GM21529 (cell line): ENCODE measurements around the gene ARG2.
A peak's percentile ranks its signal among the peaks of the same experiment; 100 is the strongest.

Experiments used
- ATAC-seq: cut with Tn5 transposase; IDR thresholded peaks from one replicate; pipeline ENCODE4 v1.9.1; 2021; ENCODE audit not compliant: unreplicated experiment

ARG2 gene

DNA sequence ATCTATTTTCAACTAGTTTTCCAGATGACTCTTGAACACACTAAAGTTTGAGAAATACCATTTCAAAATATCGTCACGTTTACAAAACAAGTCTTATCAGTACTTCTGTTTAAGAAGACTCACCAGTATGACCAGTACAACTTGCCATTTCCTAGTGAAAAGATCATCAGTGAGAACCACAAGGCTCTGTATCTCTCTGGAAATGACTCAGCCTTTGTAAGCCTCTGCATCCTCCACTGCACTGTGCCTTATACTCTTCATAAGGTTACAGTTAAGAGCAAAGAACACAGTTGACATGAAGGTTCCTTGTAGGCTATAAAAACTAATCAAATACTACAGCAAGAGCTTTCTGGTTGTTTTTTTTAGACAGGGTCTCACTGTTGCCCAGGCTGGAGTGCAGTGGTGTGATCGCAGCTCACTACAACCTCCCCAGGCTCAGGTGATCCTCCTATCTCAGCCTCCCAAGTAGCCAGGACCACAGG, 60.4 kb downstream of the ARG2 start:
- peak; percentile 98 for ATAC-seq

GRCh38 chr14:67680941-67681340, 61.2 kb downstream of the ARG2 start:
- ATAC-seq, result no peak

DNA sequence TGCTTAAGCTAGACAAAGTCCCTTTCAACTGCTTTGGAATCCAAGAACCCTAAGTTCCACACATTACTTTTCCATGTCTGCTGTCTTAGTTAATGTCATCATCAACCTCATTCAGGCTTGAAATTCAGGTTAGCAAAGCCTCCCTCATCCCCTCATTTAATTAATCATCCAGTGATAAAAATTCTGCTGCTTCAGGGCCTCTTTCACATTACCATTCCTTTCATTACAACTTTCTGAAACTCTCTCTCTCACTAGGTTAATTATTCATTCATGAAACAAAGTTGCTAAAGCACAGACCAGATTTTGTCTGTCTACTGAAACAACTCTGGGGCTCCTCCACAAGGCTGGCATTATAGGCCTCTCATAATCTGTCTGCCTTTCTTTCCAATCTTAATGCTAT, 64.1 kb downstream of the ARG2 start:
- ATAC-seq, result no peak

DNA sequence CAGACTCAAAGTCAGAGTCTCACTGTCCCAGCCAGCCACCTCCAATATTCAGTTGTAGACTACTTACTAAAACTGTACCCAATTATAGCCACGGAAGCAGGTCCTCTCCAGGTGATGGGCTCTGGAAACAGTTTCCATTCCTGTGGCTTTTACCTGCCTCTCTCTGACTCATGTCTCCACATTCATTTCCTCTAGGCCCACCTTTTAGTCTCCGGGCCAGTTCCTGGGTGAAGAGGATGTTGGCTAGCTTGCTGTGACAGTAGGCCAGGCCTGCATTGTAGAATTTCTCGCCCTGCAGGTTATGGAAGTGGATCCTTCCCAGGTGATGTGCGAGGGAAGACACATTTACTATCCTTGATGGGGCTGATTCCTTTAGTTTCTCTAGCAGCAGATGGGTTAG, 70.3 kb downstream of the ARG2 start:
- ATAC-seq, result no peak

- peak; percentile 86 for ATAC-seq
Measured at GRCh38 chr14:67694791-67695393, 75.2 kb downstream of the ARG2 start.

DNA sequence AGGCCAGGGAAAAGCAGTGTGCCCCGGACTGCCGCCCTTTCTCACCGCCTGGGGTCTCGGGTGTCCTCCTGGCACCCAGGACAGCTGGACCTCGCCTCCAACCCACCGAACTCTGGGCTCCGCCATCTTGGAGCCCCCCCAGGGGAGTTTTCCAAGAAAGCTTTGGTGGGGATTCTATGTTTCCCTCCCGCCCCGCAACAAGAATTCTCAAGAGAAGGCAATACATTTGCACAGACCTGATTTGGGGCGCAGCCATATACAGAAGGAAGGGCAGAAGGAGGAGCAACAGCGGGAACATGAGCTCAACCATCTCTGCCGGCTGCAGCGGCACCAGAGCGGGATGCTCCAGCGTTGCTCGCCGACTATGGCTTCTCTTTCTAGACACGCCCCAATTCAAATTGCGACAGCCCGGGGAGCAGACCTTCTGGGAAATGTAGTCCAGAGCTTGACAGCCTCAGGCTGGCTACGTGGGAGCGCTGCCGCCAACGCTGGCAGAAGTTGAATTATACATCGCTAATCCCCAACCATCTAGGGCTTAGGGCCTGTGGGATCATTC, 75.8 kb downstream of the ARG2 start, which contains the start of gene RDH11:
RDH11 (minus strand) TSS at position 371 of the 556 bp plus-strand sequence; CDS start at position 310, 61 bp downstream.
- ATAC-seq, result peak; percentile 87

GRCh38 chr14:67697006-67697405, 77.3 kb downstream of the ARG2 start:
- no peak for ATAC-seq

DNA sequence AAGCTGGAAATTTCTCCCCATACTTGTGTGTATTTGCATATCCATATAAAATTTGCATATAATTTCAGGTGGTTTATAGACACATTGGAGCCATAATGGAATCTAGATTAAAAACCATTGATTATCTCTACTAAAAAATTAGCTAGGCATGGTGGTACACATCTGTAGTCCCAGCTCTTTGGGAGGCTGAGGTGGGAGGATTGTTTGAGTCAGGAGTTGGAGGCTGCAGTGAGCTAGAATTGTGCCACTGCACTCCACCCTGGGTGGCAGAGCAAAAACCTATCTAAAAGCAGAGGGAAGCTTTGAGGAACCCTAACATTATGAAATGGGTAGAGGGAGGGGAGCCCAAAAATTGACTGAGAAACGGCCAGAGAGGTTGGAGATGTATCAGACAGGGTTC, 78.5 kb downstream of the ARG2 start:
- ATAC-seq, result no peak
